HEK293 (cell line): ENCODE measurements around the gene MYO15B.

Source experiments
- CTCF ChIA-PET: fragments of 350-600 bp; formaldehyde crosslinking; extraction: SDS; loops from one replicate; lab custom pipeline; 2021; ENCODE audit warnings: antibody characterized with exemption; lab: Yijun Ruan, JAX
- POLR2A ChIA-PET: fragments of 300-600 bp; formaldehyde crosslinking; extraction: SDS; loops from one replicate; lab custom pipeline; 2020; ENCODE audit warnings: antibody characterized with exemption, inconsistent platforms; lab: Yijun Ruan, JAX
- H3K27ac ChIP-seq: fragments of 200-500 bp; sonication (Bioruptor generic); 2 replicates; pipeline ENCODE4 v1.5.1; 2014; ENCODE audit warnings: low read depth, low read length, control low read depth, inconsistent platforms; ENCODE audit errors: extremely low read depth
- H3K36me3 ChIP-seq, 2 experiments: fragments of 200-500 bp in 1 of 2; sonication (Bioruptor generic) in 1 of 2; 1 replicate in 1 of 2; 2 replicates in 1 of 2; pipeline ENCODE4 v1.5.1; 2014 to 2017; ENCODE audit warnings: inconsistent platforms in 2 of 2, low read length in 2 of 2; ENCODE audit not compliant: control insufficient read depth in 2 of 2, insufficient read depth in 1 of 2
- H3K4me1 ChIP-seq: fragments of 200-500 bp; sonication (Bioruptor generic); 2 replicates; pipeline ENCODE4 v1.5.1; 2014; ENCODE audit warnings: mild to moderate bottlenecking, low read length, inconsistent platforms; ENCODE audit not compliant: control insufficient read depth, insufficient read depth
- H3K4me3 ChIP-seq: 2 replicates; pipeline ENCODE4 v1.5.1; 2011; ENCODE audit warnings: low read depth, mild to moderate bottlenecking, control low read depth, low read length, moderate library complexity
- H3K9me3 ChIP-seq: fragments of 200-500 bp; sonication (Bioruptor generic); 2 replicates; pipeline ENCODE4 v1.5.1; 2014; ENCODE audit warnings: low read depth, low read length, inconsistent platforms; ENCODE audit not compliant: control insufficient read depth, insufficient read depth
- EGR2 ChIP-seq: fragments of 450-650 bp; formaldehyde crosslinking; IDR thresholded peaks from 2 replicates; pipeline ENCODE4 v1.5.1; 2016; ENCODE audit warnings: low read depth, missing biosample characterization, missing genetic modification characterization
- ELK4 ChIP-seq: IDR thresholded peaks from 2 replicates; pipeline ENCODE4 v1.6.1; 2011; ENCODE audit warnings: mild to moderate bottlenecking, low read depth, low read length, borderline replicate concordance
- KLF1 ChIP-seq: fragments of 450-650 bp; formaldehyde crosslinking; IDR thresholded peaks from 2 replicates; pipeline ENCODE4 v1.5.1; 2016; ENCODE audit warnings: missing biosample characterization, missing genetic modification characterization
- KLF17 ChIP-seq: fragments of 450-650 bp; formaldehyde crosslinking; IDR thresholded peaks from 2 replicates; pipeline ENCODE4 v1.5.1; 2016; ENCODE audit warnings: missing biosample characterization, missing genetic modification characterization
- PRDM1 ChIP-seq: fragments of 450-650 bp; formaldehyde crosslinking; IDR thresholded peaks from 2 replicates; pipeline ENCODE4; 2016; ENCODE audit warnings: missing biosample characterization, missing genetic modification characterization
- RBAK ChIP-seq: fragments of 450-650 bp; formaldehyde crosslinking; IDR thresholded peaks from 2 replicates; pipeline ENCODE4 v1.5.1; 2016; ENCODE audit warnings: missing biosample characterization, missing genetic modification characterization
- TRIM28 ChIP-seq: IDR thresholded peaks from 2 replicates; pipeline ENCODE4 v1.6.1; 2011; ENCODE audit warnings: low read length, control low read depth, borderline replicate concordance
- ZFP41 ChIP-seq: fragments of 450-650 bp; formaldehyde crosslinking; IDR thresholded peaks from 2 replicates; pipeline ENCODE4 v1.5.1; 2016; ENCODE audit warnings: missing biosample characterization, missing genetic modification characterization, borderline replicate concordance
- ZNF112 ChIP-seq: fragments of 450-650 bp; formaldehyde crosslinking; IDR thresholded peaks from 2 replicates; pipeline ENCODE4 v1.5.0; 2017; ENCODE audit warnings: missing biosample characterization, missing genetic modification characterization
- ZNF132 ChIP-seq: fragments of 450-650 bp; formaldehyde crosslinking; IDR thresholded peaks from 2 replicates; pipeline ENCODE4 v1.5.1; 2017; ENCODE audit warnings: missing biosample characterization, missing genetic modification characterization, borderline replicate concordance
- ZNF202 ChIP-seq: fragments of 450-650 bp; formaldehyde crosslinking; IDR thresholded peaks from 2 replicates; pipeline ENCODE4 v1.5.1; 2016; ENCODE audit warnings: missing biosample characterization, missing genetic modification characterization, borderline replicate concordance
- ZNF221 ChIP-seq: fragments of 450-650 bp; formaldehyde crosslinking; IDR thresholded peaks from 2 replicates; pipeline ENCODE4 v1.5.1; 2017; ENCODE audit warnings: missing biosample characterization, missing genetic modification characterization, borderline replicate concordance
- ZNF292 ChIP-seq: fragments of 450-650 bp; formaldehyde crosslinking; IDR thresholded peaks from 2 replicates; pipeline ENCODE4 v1.5.1; 2016; ENCODE audit warnings: low read depth, missing biosample characterization, missing genetic modification characterization, borderline replicate concordance
- ZNF558 ChIP-seq: fragments of 450-650 bp; formaldehyde crosslinking; IDR thresholded peaks from 2 replicates; pipeline ENCODE4 v1.5.1; 2016; ENCODE audit warnings: missing biosample characterization, missing genetic modification characterization
- ZNF596 ChIP-seq: fragments of 450-650 bp; IDR thresholded peaks from 2 replicates; pipeline ENCODE4 v1.5.0; 2018; ENCODE audit warnings: missing biosample characterization, mild to moderate bottlenecking, missing genetic modification characterization, moderate library complexity
- ZNF830 ChIP-seq: fragments of 450-650 bp; IDR thresholded peaks from 2 replicates; pipeline ENCODE4 v1.5.0; 2018; ENCODE audit warnings: missing biosample characterization, missing genetic modification characterization, low read depth, mild to moderate bottlenecking, moderate library complexity
- ZSCAN18 ChIP-seq: fragments of 450-650 bp; formaldehyde crosslinking; IDR thresholded peaks from 2 replicates; pipeline ENCODE4 v1.5.1; 2016; ENCODE audit warnings: missing biosample characterization, missing genetic modification characterization
- ZSCAN23 ChIP-seq: fragments of 450-650 bp; formaldehyde crosslinking; IDR thresholded peaks from 2 replicates; pipeline ENCODE4 v1.5.1; 2016; ENCODE audit warnings: missing biosample characterization, missing genetic modification characterization
- ZSCAN5A ChIP-seq: fragments of 450-650 bp; formaldehyde crosslinking; IDR thresholded peaks from 2 replicates; pipeline ENCODE4 v1.5.1; 2016; ENCODE audit warnings: missing biosample characterization, missing genetic modification characterization
- TF ChIP-seq, protein P1 (sequence below): fragments of 450-650 bp; formaldehyde crosslinking; conservative IDR thresholded peaks from 2 replicates; pipeline ENCODE4 v1.5.1; 2016; ENCODE audit warnings: low read depth, missing biosample characterization, missing genetic modification characterization
- TF ChIP-seq, protein P2 (sequence below): fragments of 450-650 bp; formaldehyde crosslinking; IDR thresholded peaks from 2 replicates; pipeline ENCODE4 v1.5.1; 2016; ENCODE audit warnings: missing biosample characterization, missing genetic modification characterization
- TF ChIP-seq, protein P3 (sequence below): fragments of 450-650 bp; IDR thresholded peaks from 2 replicates; pipeline ENCODE4 v1.5.1; 2018; ENCODE audit warnings: missing biosample characterization, missing genetic modification characterization

MYO15B gene

DNA sequence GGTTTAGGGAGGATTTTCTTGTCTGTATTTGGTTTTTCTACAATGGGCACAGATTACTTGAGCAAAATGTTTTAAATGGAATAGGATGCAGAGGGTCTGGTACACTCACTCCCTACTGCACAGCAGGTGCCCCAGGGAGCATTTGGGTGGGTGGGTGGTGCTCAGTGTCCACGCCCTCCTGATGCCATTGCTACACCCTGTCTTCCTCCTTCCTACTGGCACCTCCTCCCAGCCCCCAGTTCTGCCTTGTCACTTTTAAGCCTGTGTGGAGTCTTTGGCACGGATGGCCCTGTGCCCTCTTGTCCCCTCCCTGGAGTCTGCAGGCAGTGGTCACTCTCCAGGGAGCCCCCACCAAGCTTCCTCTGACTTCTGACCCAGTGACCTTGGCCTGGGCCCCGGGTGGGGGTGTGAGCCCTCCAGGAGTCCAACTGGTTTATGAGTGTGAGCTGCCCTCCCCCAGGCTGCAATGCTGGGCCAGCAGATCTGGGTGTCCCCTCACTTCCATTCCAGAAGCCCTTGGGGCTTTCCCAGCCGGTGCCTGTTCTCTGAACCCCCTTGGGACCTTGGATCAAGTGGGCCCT is 46.6 kb upstream of the MYO15B start (continued):
- TF ChIP-seq ZSCAN5A (tag by site-specific recombination), result no peak
- no peak for TF ChIP-seq EGR2
- TF ChIP-seq ZFP41, result no peak
- TF ChIP-seq KLF1 (tag by site-specific recombination), result peak; percentile 88
- TF ChIP-seq KLF17 (tag by site-specific recombination), result peak; percentile 31; the same call in 1 of the 2 replicates
- TF ChIP-seq ZNF202 (tag by site-specific recombination), result no peak
- TF ChIP-seq, protein P1, sequence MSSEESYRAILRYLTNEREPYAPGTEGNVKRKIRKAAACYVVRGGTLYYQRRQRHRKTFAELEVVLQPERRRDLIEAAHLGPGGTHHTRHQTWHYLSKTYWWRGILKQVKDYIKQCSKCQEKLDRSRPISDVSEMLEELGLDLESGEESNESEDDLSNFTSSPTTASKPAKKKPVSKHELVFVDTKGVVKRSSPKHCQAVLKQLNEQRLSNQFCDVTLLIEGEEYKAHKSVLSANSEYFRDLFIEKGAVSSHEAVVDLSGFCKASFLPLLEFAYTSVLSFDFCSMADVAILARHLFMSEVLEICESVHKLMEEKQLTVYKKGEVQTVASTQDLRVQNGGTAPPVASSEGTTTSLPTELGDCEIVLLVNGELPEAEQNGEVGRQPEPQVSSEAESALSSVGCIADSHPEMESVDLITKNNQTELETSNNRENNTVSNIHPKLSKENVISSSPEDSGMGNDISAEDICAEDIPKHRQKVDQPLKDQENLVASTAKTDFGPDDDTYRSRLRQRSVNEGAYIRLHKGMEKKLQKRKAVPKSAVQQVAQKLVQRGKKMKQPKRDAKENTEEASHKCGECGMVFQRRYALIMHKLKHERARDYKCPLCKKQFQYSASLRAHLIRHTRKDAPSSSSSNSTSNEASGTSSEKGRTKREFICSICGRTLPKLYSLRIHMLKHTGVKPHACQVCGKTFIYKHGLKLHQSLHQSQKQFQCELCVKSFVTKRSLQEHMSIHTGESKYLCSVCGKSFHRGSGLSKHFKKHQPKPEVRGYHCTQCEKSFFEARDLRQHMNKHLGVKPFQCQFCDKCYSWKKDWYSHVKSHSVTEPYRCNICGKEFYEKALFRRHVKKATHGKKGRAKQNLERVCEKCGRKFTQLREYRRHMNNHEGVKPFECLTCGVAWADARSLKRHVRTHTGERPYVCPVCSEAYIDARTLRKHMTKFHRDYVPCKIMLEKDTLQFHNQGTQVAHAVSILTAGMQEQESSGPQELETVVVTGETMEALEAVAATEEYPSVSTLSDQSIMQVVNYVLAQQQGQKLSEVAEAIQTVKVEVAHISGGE (tag by site-specific recombination), result no peak
- no peak for TF ChIP-seq ZNF132 (tag by site-specific recombination)
- TF ChIP-seq, protein P2, sequence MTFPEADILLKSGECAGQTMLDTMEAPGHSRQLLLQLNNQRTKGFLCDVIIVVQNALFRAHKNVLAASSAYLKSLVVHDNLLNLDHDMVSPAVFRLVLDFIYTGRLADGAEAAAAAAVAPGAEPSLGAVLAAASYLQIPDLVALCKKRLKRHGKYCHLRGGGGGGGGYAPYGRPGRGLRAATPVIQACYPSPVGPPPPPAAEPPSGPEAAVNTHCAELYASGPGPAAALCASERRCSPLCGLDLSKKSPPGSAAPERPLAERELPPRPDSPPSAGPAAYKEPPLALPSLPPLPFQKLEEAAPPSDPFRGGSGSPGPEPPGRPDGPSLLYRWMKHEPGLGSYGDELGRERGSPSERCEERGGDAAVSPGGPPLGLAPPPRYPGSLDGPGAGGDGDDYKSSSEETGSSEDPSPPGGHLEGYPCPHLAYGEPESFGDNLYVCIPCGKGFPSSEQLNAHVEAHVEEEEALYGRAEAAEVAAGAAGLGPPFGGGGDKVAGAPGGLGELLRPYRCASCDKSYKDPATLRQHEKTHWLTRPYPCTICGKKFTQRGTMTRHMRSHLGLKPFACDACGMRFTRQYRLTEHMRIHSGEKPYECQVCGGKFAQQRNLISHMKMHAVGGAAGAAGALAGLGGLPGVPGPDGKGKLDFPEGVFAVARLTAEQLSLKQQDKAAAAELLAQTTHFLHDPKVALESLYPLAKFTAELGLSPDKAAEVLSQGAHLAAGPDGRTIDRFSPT (tag by site-specific recombination), result no peak
- no peak for TF ChIP-seq PRDM1 (tag by site-specific recombination)
- TF ChIP-seq ZNF292 (tag by site-specific recombination), result no peak
- no peak for TF ChIP-seq ELK4
- no peak for TF ChIP-seq ZSCAN23 (tag by site-specific recombination)

DNA sequence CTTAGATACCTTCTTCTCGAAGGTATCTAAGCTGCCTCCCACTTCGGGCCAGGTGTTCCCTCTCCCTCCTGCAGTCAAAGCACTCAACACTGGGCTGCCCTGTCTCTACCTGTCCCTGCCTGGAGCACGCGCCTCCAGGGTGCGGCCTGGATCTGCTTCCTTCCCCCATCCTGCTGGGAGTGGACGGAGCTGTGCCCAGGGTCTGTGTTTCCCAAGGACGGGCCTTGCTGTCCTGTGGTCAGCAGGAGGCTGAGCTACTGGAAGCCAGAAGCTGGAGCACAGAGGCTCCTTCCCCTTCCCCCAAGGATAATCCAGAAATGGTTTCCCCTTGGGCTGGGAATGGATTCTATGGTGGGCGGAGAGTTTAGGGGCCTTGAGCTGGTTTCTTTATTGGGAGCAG is 45.4 kb upstream of the MYO15B start:
- CTCF ChIA-PET, result interaction anchor here (0.6 to 1.5 kb wide), 6 partner anchors 9 to 271 kb away, joined by 3 to 6 read pairs (median 3); partner anchors contain the start of gene MIF4GD
- no peaks in the 10 kb centered on the region; a peak in 1 of 3 replicates for H3K36me3 ChIP-seq
- no peaks in the 10 kb centered on the region for H3K9me3 ChIP-seq
- H3K27ac ChIP-seq, result no peak overlapping the region
- H3K4me1 ChIP-seq, result no peaks in the 10 kb centered on the region
- POLR2A ChIA-PET, result interaction anchor here (0.6 to 1.3 kb wide), 2 partner anchors 11 to 19 kb away, joined by 5 read pairs; no protein-coding TSS in a partner anchor
- no peak overlapping the region for H3K4me3 ChIP-seq
- no peak for TF ChIP-seq ZSCAN18 (tag by site-specific recombination)
- TF ChIP-seq ZNF596 (tag by site-specific recombination), result no peak
- TF ChIP-seq ZNF221 (tag by site-specific recombination), result no peak
- no peak for TF ChIP-seq ZNF830
- TF ChIP-seq TRIM28, result no peak
- TF ChIP-seq ZNF558 (tag by site-specific recombination), result no peak
- no peak for TF ChIP-seq RBAK (tag by site-specific recombination)
- TF ChIP-seq ZNF112 (tag by site-specific recombination), result no peak
- TF ChIP-seq, protein P3, sequence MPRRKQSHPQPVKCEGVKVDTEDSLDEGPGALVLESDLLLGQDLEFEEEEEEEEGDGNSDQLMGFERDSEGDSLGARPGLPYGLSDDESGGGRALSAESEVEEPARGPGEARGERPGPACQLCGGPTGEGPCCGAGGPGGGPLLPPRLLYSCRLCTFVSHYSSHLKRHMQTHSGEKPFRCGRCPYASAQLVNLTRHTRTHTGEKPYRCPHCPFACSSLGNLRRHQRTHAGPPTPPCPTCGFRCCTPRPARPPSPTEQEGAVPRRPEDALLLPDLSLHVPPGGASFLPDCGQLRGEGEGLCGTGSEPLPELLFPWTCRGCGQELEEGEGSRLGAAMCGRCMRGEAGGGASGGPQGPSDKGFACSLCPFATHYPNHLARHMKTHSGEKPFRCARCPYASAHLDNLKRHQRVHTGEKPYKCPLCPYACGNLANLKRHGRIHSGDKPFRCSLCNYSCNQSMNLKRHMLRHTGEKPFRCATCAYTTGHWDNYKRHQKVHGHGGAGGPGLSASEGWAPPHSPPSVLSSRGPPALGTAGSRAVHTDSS (tag by site-specific recombination), result no peak
